Measurements from ENCODE around the gene C1orf87. TPM values are rescaled to one million over a fixed set of nuclear protein-coding genes. Genes with fewer than 3 reads are reported as not detected.
A peak's percentile ranks its signal among the peaks of the same experiment; 100 is the strongest.

The C1orf87 gene
- total and polyA plus RNA-seq, 4 donors = 4.3 to 13.8 (median 7.7) TPM

DNA sequence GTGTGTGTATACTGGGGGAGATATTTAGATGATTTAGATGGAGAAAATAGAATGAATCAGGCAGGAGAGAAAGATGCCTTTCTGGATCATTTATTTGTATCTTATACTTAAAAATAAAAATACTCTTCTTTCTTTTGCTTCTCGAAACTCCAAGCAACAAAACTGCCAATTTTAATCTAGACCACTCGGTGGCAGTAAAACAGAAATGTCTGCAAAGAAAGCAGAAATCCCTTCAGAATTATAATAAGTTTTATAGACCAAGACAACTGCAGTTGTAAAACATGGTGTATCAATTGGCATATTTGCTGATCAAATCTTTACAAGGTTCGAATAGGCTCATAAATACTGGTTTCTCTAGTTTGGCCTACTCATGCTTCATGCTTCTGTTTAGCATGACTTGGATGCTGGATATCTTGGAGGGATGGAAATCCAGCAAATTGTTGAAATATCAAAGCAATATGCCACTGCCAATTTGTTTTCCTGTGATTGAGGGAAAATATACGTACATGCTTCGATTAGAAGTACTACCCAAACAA, 15.1 kb upstream of the C1orf87 start:
- Histone ChIP-seq H3K4me3 (no peak overlapping the region), H3K9me3 (ENCODE audit: control insufficient read depth in 4 of 4, insufficient read depth in 3 of 4, low read length in 3 of 4) (no peaks in the 10 kb centered on the region), H3K36me3 (ENCODE audit: control insufficient read depth in 4 of 4, insufficient read depth in 4 of 4, low read length in 4 of 4) (no peaks in the 10 kb centered on the region), H3K27ac (ENCODE audit: low read depth in 1 of 2, low read length in 1 of 2) (no peak overlapping the region), H3K9ac (ENCODE audit: insufficient read depth in 1 of 2, low read length in 2 of 2) (no peak overlapping the region), H3K4me1 (ENCODE audit: control insufficient read depth in 5 of 5, insufficient read depth in 5 of 5, low read length in 5 of 5) (peaks cover 0 to 10% (median 0%) of the 10 kb centered on the region in 5 donors), H3K27me3 (ENCODE audit: control insufficient read depth in 3 of 3, insufficient read depth in 3 of 3, low read length in 2 of 3) (no peaks in the 10 kb centered on the region)
- no peak for ATAC-seq (ENCODE audit: insufficient read depth, low FRiP score)
- no peak for TF ChIP-seq CTCF (IDR thresholded peaks at IDR 0.05; ENCODE audit: control extremely low read depth, extremely low read depth)
- 74 to 82% methylated on average over 5 of the region's 5 CpGs for WGBS, 2 donors
- peak in 2 of 3 donors; percentile 33 to 42 for DNase-seq

DNA sequence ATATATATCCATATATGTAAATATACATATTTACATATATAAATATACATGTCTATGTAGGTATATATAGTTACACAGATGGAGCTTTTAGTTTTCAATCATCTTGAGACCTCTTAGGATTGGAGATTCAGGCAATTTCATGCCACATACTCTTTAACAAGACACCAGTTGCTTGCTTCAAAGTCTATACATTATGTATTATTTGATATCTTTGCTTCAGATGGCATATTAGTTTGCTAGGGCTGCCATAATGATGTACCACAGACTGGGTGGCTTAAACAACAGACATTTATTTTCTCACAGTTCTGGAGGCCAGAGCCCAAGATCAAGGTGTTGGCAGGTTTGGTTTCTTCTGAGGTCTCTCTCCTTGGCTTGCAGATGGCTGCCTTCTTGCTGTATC, 14.1 kb upstream of the C1orf87 start:
- Histone ChIP-seq H3K36me3 (ENCODE audit: control insufficient read depth in 4 of 4, insufficient read depth in 4 of 4, low read length in 4 of 4) (no peaks in the 10 kb centered on the region), H3K27me3 (ENCODE audit: control insufficient read depth in 3 of 3, insufficient read depth in 3 of 3, low read length in 2 of 3) (no peaks in the 10 kb centered on the region), H3K27ac (ENCODE audit: low read depth in 1 of 2, low read length in 1 of 2) (no peak overlapping the region), H3K4me1 (ENCODE audit: control insufficient read depth in 5 of 5, insufficient read depth in 5 of 5, low read length in 5 of 5) (peaks cover 0 to 10% (median 0%) of the 10 kb centered on the region in 5 donors), H3K4me3 (no peak overlapping the region), H3K9ac (ENCODE audit: insufficient read depth in 1 of 2, low read length in 2 of 2) (no peak overlapping the region), H3K9me3 (ENCODE audit: control insufficient read depth in 4 of 4, insufficient read depth in 3 of 4, low read length in 3 of 4) (no peaks in the 10 kb centered on the region)
- DNase-seq (no peak), ATAC-seq (ENCODE audit: insufficient read depth, low FRiP score) (no peak)
- no peak for TF ChIP-seq CTCF (IDR thresholded peaks at IDR 0.05; ENCODE audit: control extremely low read depth, extremely low read depth)

- no peak for TF ChIP-seq CTCF (IDR thresholded peaks at IDR 0.05; ENCODE audit: control extremely low read depth, extremely low read depth)
- no peak overlapping the region for H3K4me3 ChIP-seq
- ATAC-seq (ENCODE audit: insufficient read depth, low FRiP score) (no peak), DNase-seq (no peak)
- peaks cover 0 to 4% (median 0%) of the 10 kb centered on the region in 4 donors for H3K9me3 ChIP-seq (ENCODE audit: control insufficient read depth in 4 of 4, insufficient read depth in 3 of 4, low read length in 3 of 4)
- H3K4me1 ChIP-seq (ENCODE audit: control insufficient read depth in 5 of 5, insufficient read depth in 5 of 5, low read length in 5 of 5) = peaks cover 0 to 7% (median 0%) of the 10 kb centered on the region in 5 donors
- no peak overlapping the region for H3K27ac ChIP-seq (ENCODE audit: low read depth in 1 of 2, low read length in 1 of 2)
- H3K9ac ChIP-seq (ENCODE audit: insufficient read depth in 1 of 2, low read length in 2 of 2) = no peak overlapping the region
- H3K36me3 ChIP-seq (ENCODE audit: control insufficient read depth in 4 of 4, insufficient read depth in 4 of 4, low read length in 4 of 4) = no peaks in the 10 kb centered on the region
- H3K27me3 ChIP-seq (ENCODE audit: control insufficient read depth in 3 of 3, insufficient read depth in 3 of 3, low read length in 2 of 3) = peaks cover 0 to 15% (median 6%) of the 10 kb centered on the region in 3 donors
- WGBS, 2 donors = 66 to 87% methylated on average over 4 of the region's 4 CpGs
Measured at GRCh38 chr1:60078182-60078581, 4.6 kb upstream of the C1orf87 start.

- ATAC-seq (ENCODE audit: insufficient read depth, low FRiP score) (no peak), DNase-seq (no peak)
- peaks cover 0 to 10% (median 0%) of the 10 kb centered on the region in 5 donors for H3K4me1 ChIP-seq (ENCODE audit: control insufficient read depth in 5 of 5, insufficient read depth in 5 of 5, low read length in 5 of 5)
- WGBS, 2 donors = 53 to 59% methylated on average over 1 of the region's 1 CpG
- TF ChIP-seq CTCF (IDR thresholded peaks at IDR 0.05; ENCODE audit: control extremely low read depth, extremely low read depth) = no peak
- H3K9ac ChIP-seq (ENCODE audit: insufficient read depth in 1 of 2, low read length in 2 of 2) = no peak overlapping the region
- peaks cover 0 to 4% (median 0%) of the 10 kb centered on the region in 4 donors for H3K9me3 ChIP-seq (ENCODE audit: control insufficient read depth in 4 of 4, insufficient read depth in 3 of 4, low read length in 3 of 4)
- no peak overlapping the region for H3K4me3 ChIP-seq
- H3K27ac ChIP-seq (ENCODE audit: low read depth in 1 of 2, low read length in 1 of 2) = no peak overlapping the region
- H3K36me3 ChIP-seq (ENCODE audit: control insufficient read depth in 4 of 4, insufficient read depth in 4 of 4, low read length in 4 of 4) = no peaks in the 10 kb centered on the region
- peaks cover 0 to 25% (median 10%) of the 10 kb centered on the region in 3 donors for H3K27me3 ChIP-seq (ENCODE audit: control insufficient read depth in 3 of 3, insufficient read depth in 3 of 3, low read length in 2 of 3)
Measured at GRCh38 chr1:60071296-60071695, 2.3 kb downstream of the C1orf87 start.
